ENCODE data around the gene HLA-DQA1.
"Not testable (repeated sequence)": the region's sequence is repeated elsewhere in the genome, so short reads cannot be mapped to it uniquely, and the experiment has no call there.

Gene HLA-DQA1

DNA sequence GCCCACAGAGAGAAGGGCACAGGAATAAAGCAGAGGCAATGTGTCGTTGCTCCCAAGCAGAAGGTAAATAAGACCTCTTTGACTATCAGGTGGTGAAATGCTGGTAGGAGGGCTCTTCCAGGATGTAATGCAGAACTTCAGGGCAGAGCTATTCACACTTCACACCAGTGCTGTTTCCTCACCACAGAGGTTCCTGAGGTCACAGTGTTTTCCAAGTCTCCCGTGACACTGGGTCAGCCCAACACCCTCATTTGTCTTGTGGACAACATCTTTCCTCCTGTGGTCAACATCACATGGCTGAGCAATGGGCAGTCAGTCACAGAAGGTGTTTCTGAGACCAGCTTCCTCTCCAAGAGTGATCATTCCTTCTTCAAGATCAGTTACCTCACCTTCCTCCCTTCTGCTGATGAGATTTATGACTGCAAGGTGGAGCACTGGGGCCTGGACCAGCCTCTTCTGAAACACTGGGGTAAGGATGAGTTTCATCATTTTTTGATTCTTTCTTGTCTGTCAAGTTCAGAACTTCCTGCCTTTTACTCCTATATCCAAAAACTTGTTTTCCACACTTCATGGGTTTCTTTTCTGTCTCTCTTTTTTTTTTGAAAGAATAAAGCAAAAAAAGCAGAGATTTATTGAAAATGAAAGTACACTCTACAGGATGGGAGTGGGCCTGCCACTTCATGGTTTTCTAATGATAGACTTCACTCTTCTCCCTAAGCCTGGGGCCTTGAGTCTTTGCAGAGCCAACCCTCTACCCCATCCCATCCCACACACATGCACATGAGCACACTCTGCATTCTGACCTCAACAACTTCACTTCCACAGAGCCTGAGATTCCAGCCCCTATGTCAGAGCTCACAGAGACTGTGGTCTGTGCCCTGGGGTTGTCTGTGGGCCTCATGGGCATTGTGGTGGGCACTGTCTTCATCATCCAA lies 4.8 kb downstream of the HLA-DQA1 start:
- H3K4me3 ChIP-seq (ENCODE audit: low read length); H3K36me3 ChIP-seq (ENCODE audit: control insufficient read depth, insufficient read depth, low read length); H3K4me1 ChIP-seq (ENCODE audit: control insufficient read depth, low read depth, low read length); H3K27me3 ChIP-seq (ENCODE audit: insufficient read depth, low read length, poor library complexity); H2BK5ac ChIP-seq (ENCODE audit: low read length); DNase-seq; H4K5ac ChIP-seq (ENCODE audit: low read length); H2BK120ac ChIP-seq (ENCODE audit: low read depth, low read length); H3K23ac ChIP-seq (ENCODE audit: low read length); H3K9ac ChIP-seq (ENCODE audit: low read length); H3K27ac ChIP-seq (ENCODE audit: low read depth, low read length); H2BK15ac ChIP-seq (replicated peaks; ENCODE audit: low read depth); H4K8ac ChIP-seq (ENCODE audit: low read depth, low read length); H3K56ac ChIP-seq (ENCODE audit: low read length); H3K4ac ChIP-seq (ENCODE audit: low read depth, low read length); H3K4me2 ChIP-seq (ENCODE audit: low read length); H3K18ac ChIP-seq (ENCODE audit: low read length); H3K79me1 ChIP-seq (ENCODE audit: low read length); H3K79me2 ChIP-seq (ENCODE audit: control insufficient read depth, insufficient read depth, low read length); H2AK5ac ChIP-seq (ENCODE audit: low read length): not testable (repeated sequence)
- no CpG with 5 or more reads among the region's 2 CpGs for WGBS (ENCODE audit: extremely low coverage, insufficient coverage, low lambda C conversion rate)

DNA sequence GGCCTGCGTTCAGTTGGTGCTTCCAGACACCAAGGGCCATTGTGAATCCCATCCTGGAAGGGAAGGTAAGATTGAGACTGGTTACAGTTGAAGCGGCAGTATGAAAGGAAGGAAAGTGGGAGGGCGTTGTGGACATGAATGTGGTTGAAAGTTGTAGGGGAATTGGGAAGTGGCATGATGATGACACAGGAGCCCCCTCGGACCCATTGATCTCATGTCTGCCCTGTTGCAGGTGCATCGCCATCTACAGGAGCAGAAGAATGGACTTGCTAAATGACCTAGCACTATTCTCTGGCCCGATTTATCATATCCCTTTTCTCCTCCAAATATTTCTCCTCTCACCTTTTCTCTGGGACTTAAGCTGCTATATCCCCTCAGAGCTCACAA lies 5.5 kb downstream of the HLA-DQA1 start:
- Histone ChIP-seq H3K79me1 (ENCODE audit: low read length) (no peaks in the 10 kb centered on the region), H3K4ac (ENCODE audit: low read depth, low read length) (no peak overlapping the region), H3K4me2 (ENCODE audit: low read length) (no peak overlapping the region), H3K4me1 (ENCODE audit: control insufficient read depth, low read depth, low read length) (no peaks in the 10 kb centered on the region), H2BK15ac (replicated peaks; ENCODE audit: low read depth) (no peak overlapping the region), H3K27me3 (ENCODE audit: insufficient read depth, low read length, poor library complexity) (no peaks in the 10 kb centered on the region), H4K5ac (ENCODE audit: low read length) (no peak overlapping the region), H3K18ac (ENCODE audit: low read length) (no peak overlapping the region), H4K8ac (ENCODE audit: low read depth, low read length) (no peak overlapping the region), H3K4me3 (ENCODE audit: low read length) (no peak overlapping the region), H3K27ac (ENCODE audit: low read depth, low read length) (no peak overlapping the region), H3K23ac (ENCODE audit: low read length) (no peak overlapping the region), H3K56ac (ENCODE audit: low read length) (no peak overlapping the region), H2BK5ac (ENCODE audit: low read length) (no peak overlapping the region), H2BK120ac (ENCODE audit: low read depth, low read length) (no peak overlapping the region), H3K79me2 (ENCODE audit: control insufficient read depth, insufficient read depth, low read length) (no peaks in the 10 kb centered on the region), H3K36me3 (ENCODE audit: control insufficient read depth, insufficient read depth, low read length) (no peaks in the 10 kb centered on the region), H2AK5ac (ENCODE audit: low read length) (no peak overlapping the region), H3K9ac (ENCODE audit: low read length) (no peak overlapping the region)
- no CpG with 5 or more reads among the region's 6 CpGs for WGBS (ENCODE audit: extremely low coverage, insufficient coverage, low lambda C conversion rate)
- DNase-seq, result no peak

DNA sequence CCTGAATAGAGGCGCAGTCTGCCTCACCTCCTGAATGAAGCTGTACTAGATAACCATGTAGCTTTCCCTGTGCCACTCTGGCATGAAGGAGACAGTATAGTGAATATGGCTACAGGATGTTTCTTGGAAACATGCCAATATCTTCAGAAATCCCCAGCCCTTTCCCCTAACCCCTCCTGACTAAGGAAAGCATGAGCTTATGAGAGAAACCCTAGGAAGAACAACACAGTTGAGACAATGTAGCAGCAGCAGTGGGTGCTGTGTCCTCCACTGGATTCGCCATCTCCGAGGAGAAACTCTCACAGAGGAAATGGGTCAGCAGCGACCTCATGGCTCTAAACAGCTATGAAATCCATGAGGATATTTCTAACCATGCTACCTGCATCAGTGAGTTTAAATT lies 6.7 kb downstream of the HLA-DQA1 start:
- Histone ChIP-seq H3K56ac (ENCODE audit: low read length) (no peak overlapping the region), H3K79me1 (ENCODE audit: low read length) (no peaks in the 10 kb centered on the region), H3K4ac (ENCODE audit: low read depth, low read length) (no peak overlapping the region), H4K8ac (ENCODE audit: low read depth, low read length) (no peak overlapping the region), H3K18ac (ENCODE audit: low read length) (no peak overlapping the region), H3K79me2 (ENCODE audit: control insufficient read depth, insufficient read depth, low read length) (no peaks in the 10 kb centered on the region), H3K4me3 (ENCODE audit: low read length) (no peak overlapping the region), H2BK120ac (ENCODE audit: low read depth, low read length) (no peak overlapping the region), H3K9ac (ENCODE audit: low read length) (no peak overlapping the region), H2BK5ac (ENCODE audit: low read length) (no peak overlapping the region), H3K4me1 (ENCODE audit: control insufficient read depth, low read depth, low read length) (no peaks in the 10 kb centered on the region), H3K23ac (ENCODE audit: low read length) (no peak overlapping the region), H2AK5ac (ENCODE audit: low read length) (no peak overlapping the region), H4K5ac (ENCODE audit: low read length) (no peak overlapping the region), H2BK15ac (replicated peaks; ENCODE audit: low read depth) (no peak overlapping the region), H3K27me3 (ENCODE audit: insufficient read depth, low read length, poor library complexity) (no peaks in the 10 kb centered on the region), H3K36me3 (ENCODE audit: control insufficient read depth, insufficient read depth, low read length) (no peaks in the 10 kb centered on the region), H3K4me2 (ENCODE audit: low read length) (no peak overlapping the region), H3K27ac (ENCODE audit: low read depth, low read length) (no peak overlapping the region)
- WGBS (ENCODE audit: extremely low coverage, insufficient coverage, low lambda C conversion rate), result no CpG with 5 or more reads among the region's 4 CpGs
- DNase-seq, result no peak

GRCh38 chr6:32645047-32645703 lies 8.0 kb downstream of the HLA-DQA1 start:
- H3K79me2 ChIP-seq (ENCODE audit: control insufficient read depth, insufficient read depth, low read length), result no peaks in the 10 kb centered on the region
- no peak overlapping the region for H2BK120ac ChIP-seq (ENCODE audit: low read depth, low read length)
- H3K4ac ChIP-seq (ENCODE audit: low read depth, low read length), result no peak overlapping the region
- no CpG with 5 or more reads among the region's 6 CpGs for WGBS (ENCODE audit: extremely low coverage, insufficient coverage, low lambda C conversion rate)
- no peak overlapping the region for H3K27ac ChIP-seq (ENCODE audit: low read depth, low read length)
- H4K8ac ChIP-seq (ENCODE audit: low read depth, low read length), result no peak overlapping the region
- H2BK15ac ChIP-seq (replicated peaks; ENCODE audit: low read depth), result no peak overlapping the region
- no peak overlapping the region for H3K23ac ChIP-seq (ENCODE audit: low read length)
- no peak overlapping the region for H2BK5ac ChIP-seq (ENCODE audit: low read length)
- no peak overlapping the region for H3K4me3 ChIP-seq (ENCODE audit: low read length)
- H3K18ac ChIP-seq (ENCODE audit: low read length), result no peak overlapping the region
- no peaks in the 10 kb centered on the region for H3K27me3 ChIP-seq (ENCODE audit: insufficient read depth, low read length, poor library complexity)
- no peak overlapping the region for H3K4me2 ChIP-seq (ENCODE audit: low read length)
- H3K56ac ChIP-seq (ENCODE audit: low read length), result no peak overlapping the region
- no peak for DNase-seq
- no peak overlapping the region for H2AK5ac ChIP-seq (ENCODE audit: low read length)
- no peaks in the 10 kb centered on the region for H3K36me3 ChIP-seq (ENCODE audit: control insufficient read depth, insufficient read depth, low read length)
- H3K4me1 ChIP-seq (ENCODE audit: control insufficient read depth, low read depth, low read length), result no peaks in the 10 kb centered on the region
- no peak overlapping the region for H3K9ac ChIP-seq (ENCODE audit: low read length)
- H3K79me1 ChIP-seq (ENCODE audit: low read length), result no peaks in the 10 kb centered on the region
- H4K5ac ChIP-seq (ENCODE audit: low read length), result no peak overlapping the region

DNA sequence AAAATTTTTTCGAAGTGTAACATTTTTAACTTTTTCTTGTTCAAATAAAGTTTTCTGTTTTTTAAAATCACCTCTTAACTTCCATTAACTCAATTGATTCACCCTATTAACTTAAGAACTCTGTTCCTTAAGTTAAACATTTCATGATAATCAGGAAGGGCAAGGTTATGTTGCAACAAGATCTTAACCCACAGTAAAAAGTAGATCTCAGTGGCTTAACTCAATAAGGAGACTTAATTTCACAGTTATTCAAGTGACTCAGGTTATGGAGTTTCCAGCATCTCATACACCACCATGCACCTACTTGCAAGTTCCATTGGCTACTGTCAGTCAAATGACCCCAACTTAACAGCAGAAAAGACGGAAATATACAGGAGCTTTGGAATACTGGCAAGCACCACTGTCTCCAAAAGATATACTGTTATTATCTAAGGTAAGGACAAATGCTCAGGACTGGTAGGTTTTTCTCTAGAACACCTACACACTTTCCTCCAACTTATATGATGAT lies 18.1 kb downstream of the HLA-DQA1 start:
- no peak for DNase-seq
- no peak overlapping the region for H3K27ac ChIP-seq (ENCODE audit: low read depth, low read length)
- no peaks in the 10 kb centered on the region for H3K4me1 ChIP-seq (ENCODE audit: control insufficient read depth, low read depth, low read length)
- H3K79me2 ChIP-seq (ENCODE audit: control insufficient read depth, insufficient read depth, low read length), result no peaks in the 10 kb centered on the region
- H3K36me3 ChIP-seq (ENCODE audit: control insufficient read depth, insufficient read depth, low read length), result no peaks in the 10 kb centered on the region
- no peak overlapping the region for H3K4me3 ChIP-seq (ENCODE audit: low read length)
- no peak overlapping the region for H3K4me2 ChIP-seq (ENCODE audit: low read length)
- no peak overlapping the region for H2AK5ac ChIP-seq (ENCODE audit: low read length)
- no peak overlapping the region for H3K9ac ChIP-seq (ENCODE audit: low read length)
- no peak overlapping the region for H2BK15ac ChIP-seq (replicated peaks; ENCODE audit: low read depth)
- H4K5ac ChIP-seq (ENCODE audit: low read length), result no peak overlapping the region
- H4K8ac ChIP-seq (ENCODE audit: low read depth, low read length), result no peak overlapping the region
- H3K18ac ChIP-seq (ENCODE audit: low read length), result no peak overlapping the region
- no peak overlapping the region for H2BK5ac ChIP-seq (ENCODE audit: low read length)
- H3K23ac ChIP-seq (ENCODE audit: low read length), result no peak overlapping the region
- no peaks in the 10 kb centered on the region for H3K79me1 ChIP-seq (ENCODE audit: low read length)
- H3K27me3 ChIP-seq (ENCODE audit: insufficient read depth, low read length, poor library complexity), result no peaks in the 10 kb centered on the region
- H3K56ac ChIP-seq (ENCODE audit: low read length), result no peak overlapping the region
- no CpG with 5 or more reads among the region's 2 CpGs for WGBS (ENCODE audit: extremely low coverage, insufficient coverage, low lambda C conversion rate)
- H3K4ac ChIP-seq (ENCODE audit: low read depth, low read length), result no peak overlapping the region
- no peak overlapping the region for H2BK120ac ChIP-seq (ENCODE audit: low read depth, low read length)
